OCI-LY3 (cell line): ENCODE results near the gene MAGI1.

Experiments used
- H2AFZ ChIP-seq: fragments of 200-600, 300-600 bp; shearing (Covaris generic); 2 replicates; pipeline ENCODE4 v1.6.0; 2014; ENCODE audit warnings: antibody characterized with exemption, low read depth, low read length
- H3K27ac ChIP-seq: fragments of 200-600, 300-600 bp; sonication (generic); 2 replicates; pipeline ENCODE4 v1.5.1; 2014; ENCODE audit warnings: mild to moderate bottlenecking, low read length, moderate library complexity, mixed read lengths
- H3K27me3 ChIP-seq: fragments of 200-600, 300-600 bp; sonication (generic); 2 replicates; pipeline ENCODE4 v1.6.1; 2014; ENCODE audit warnings: low read depth, low read length, mixed read lengths
- H3K36me3 ChIP-seq: fragments of 200-600, 300-600 bp; sonication (generic); replicated peaks from 2 replicates; pipeline ENCODE3; 2014; ENCODE audit warnings: low read depth, low read length, mixed read lengths
- H3K4me1 ChIP-seq: fragments of 300-600, 200-600 bp; sonication (generic); 2 replicates; pipeline ENCODE4 v1.6.1; 2014; ENCODE audit warnings: low read length, mixed read lengths
- H3K4me2 ChIP-seq: fragments of 200-600, 300-600 bp; sonication (generic); 2 replicates; pipeline ENCODE4 v1.6.1; 2014; ENCODE audit warnings: low read length, mixed read lengths
- H3K4me3 ChIP-seq: fragments of 300-600, 200-600 bp; sonication (generic); 2 replicates; pipeline ENCODE4 v1.5.1; 2014; ENCODE audit warnings: antibody characterized with exemption, mild to moderate bottlenecking, low read length, moderate library complexity
- H3K79me2 ChIP-seq: fragments of 300-600, 200-600 bp; shearing (Covaris generic); 2 replicates; pipeline ENCODE4 v1.6.1; 2014; ENCODE audit warnings: mild to moderate bottlenecking, low read length, mixed read lengths
- H3K9ac ChIP-seq: fragments of 300-600, 200-600 bp; shearing (Covaris generic); 2 replicates; pipeline ENCODE4 v1.6.0; 2014; ENCODE audit warnings: mild to moderate bottlenecking, low read length, moderate library complexity
- H3K9me3 ChIP-seq: fragments of 200-600, 300-600 bp; shearing (Covaris generic); 2 replicates; pipeline ENCODE4 v1.6.1; 2014; ENCODE audit warnings: low read length, mixed read lengths; ENCODE audit not compliant: insufficient read depth
- H4K20me1 ChIP-seq: fragments of 200-600, 300-600 bp; sonication (generic); 2 replicates; pipeline ENCODE4 v1.6.1; 2016; ENCODE audit warnings: low read length, mixed read lengths; ENCODE audit not compliant: insufficient read depth
- EZH2phosphoT487 ChIP-seq: fragments of 200-600 bp; shearing (Covaris generic); IDR thresholded peaks from 2 replicates; pipeline ENCODE4 v1.6.1; 2018; ENCODE audit warnings: antibody characterized with exemption, mixed run types, low read depth
- TF ChIP-seq, protein P1 (sequence below): fragments of 200-600, 300-600 bp; sonication (generic); IDR thresholded peaks from 2 replicates; pipeline ENCODE4 v1.5.1; 2014; ENCODE audit warnings: antibody characterized with exemption, low read length, low read depth

MAGI1 gene

DNA sequence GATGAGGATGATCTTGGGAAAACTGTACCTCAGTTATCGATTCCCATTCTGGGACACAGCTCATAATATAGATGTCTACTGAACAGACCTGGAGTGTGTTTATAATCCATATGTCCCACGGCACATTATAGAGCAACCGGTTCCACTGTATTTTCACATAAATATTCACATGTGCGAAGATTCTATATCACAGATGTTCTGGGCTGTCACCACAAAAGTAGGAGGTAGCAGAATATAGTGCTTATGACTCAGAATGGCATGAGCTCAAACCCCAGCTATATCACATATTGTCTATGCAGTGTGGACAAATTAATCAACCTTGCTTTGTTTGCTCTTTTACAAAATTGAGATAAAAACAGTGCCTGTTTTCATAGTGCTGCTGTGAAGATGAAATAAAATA, 710.6 kb downstream of the MAGI1 start:
- Histone ChIP-seq H3K4me1 (peaks cover 7% of the 10 kb centered on the region; the same call in 1 of the 2 replicates), H2AFZ (no peak overlapping the region), H3K4me3 (no peak overlapping the region), H3K9me3 (no peaks in the 10 kb centered on the region), H3K36me3 (no peaks in the 10 kb centered on the region), H3K79me2 (no peaks in the 10 kb centered on the region), H3K4me2 (no peak overlapping the region), H3K27me3 (no peaks in the 10 kb centered on the region), H4K20me1 (no peaks in the 10 kb centered on the region), H3K27ac (no peak overlapping the region), H3K9ac (no peak overlapping the region)
- TF ChIP-seq EZH2phosphoT487: no peak
- TF ChIP-seq, protein P1, sequence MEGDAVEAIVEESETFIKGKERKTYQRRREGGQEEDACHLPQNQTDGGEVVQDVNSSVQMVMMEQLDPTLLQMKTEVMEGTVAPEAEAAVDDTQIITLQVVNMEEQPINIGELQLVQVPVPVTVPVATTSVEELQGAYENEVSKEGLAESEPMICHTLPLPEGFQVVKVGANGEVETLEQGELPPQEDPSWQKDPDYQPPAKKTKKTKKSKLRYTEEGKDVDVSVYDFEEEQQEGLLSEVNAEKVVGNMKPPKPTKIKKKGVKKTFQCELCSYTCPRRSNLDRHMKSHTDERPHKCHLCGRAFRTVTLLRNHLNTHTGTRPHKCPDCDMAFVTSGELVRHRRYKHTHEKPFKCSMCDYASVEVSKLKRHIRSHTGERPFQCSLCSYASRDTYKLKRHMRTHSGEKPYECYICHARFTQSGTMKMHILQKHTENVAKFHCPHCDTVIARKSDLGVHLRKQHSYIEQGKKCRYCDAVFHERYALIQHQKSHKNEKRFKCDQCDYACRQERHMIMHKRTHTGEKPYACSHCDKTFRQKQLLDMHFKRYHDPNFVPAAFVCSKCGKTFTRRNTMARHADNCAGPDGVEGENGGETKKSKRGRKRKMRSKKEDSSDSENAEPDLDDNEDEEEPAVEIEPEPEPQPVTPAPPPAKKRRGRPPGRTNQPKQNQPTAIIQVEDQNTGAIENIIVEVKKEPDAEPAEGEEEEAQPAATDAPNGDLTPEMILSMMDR: no peak

GRCh38 chr3:65326574-65326973, 712.1 kb downstream of the MAGI1 start:
- H3K4me2 ChIP-seq: no peak overlapping the region
- no peaks in the 10 kb centered on the region for H3K27me3 ChIP-seq
- H3K79me2 ChIP-seq: no peaks in the 10 kb centered on the region
- peaks cover 7% of the 10 kb centered on the region; the same call in 1 of the 2 replicates for H3K4me1 ChIP-seq
- no peak overlapping the region for H3K4me3 ChIP-seq
- no peaks in the 10 kb centered on the region for H4K20me1 ChIP-seq
- no peak overlapping the region for H3K27ac ChIP-seq
- no peaks in the 10 kb centered on the region for H3K36me3 ChIP-seq
- no peak overlapping the region for H3K9ac ChIP-seq
- TF ChIP-seq EZH2phosphoT487: no peak
- TF ChIP-seq, protein P1: no peak
- H3K9me3 ChIP-seq: no peaks in the 10 kb centered on the region
- H2AFZ ChIP-seq: no peak overlapping the region

DNA sequence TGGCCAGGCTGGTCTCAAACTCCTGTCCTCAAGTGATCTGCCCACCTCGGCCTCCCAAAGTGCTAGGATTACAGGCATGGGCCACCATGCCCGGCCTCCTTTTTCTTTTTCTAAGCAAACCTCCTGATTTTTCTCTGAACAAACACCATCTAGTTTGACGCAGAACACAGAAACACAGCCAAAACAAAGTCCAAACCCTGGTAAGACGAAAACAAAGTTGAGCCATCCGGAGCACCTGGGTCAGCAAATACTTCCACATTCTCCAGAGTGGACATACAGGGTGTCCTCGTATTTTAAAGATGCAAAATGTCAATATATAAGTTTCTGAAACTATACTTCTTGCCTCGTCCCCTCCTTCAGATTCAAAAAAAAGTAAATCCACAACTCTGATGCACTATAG, 715.8 kb downstream of the MAGI1 start:
- H2AFZ ChIP-seq: no peak overlapping the region
- H3K9me3 ChIP-seq: peaks cover 3% of the 10 kb centered on the region; the same call in 1 of the 2 replicates
- no peaks in the 10 kb centered on the region for H3K4me1 ChIP-seq
- TF ChIP-seq, protein P1: no peak
- TF ChIP-seq EZH2phosphoT487: no peak
- H3K36me3 ChIP-seq: no peaks in the 10 kb centered on the region
- H3K4me3 ChIP-seq: no peak overlapping the region
- H3K27me3 ChIP-seq: no peaks in the 10 kb centered on the region
- H3K79me2 ChIP-seq: no peaks in the 10 kb centered on the region
- no peak overlapping the region for H3K4me2 ChIP-seq
- no peak overlapping the region for H3K27ac ChIP-seq
- H3K9ac ChIP-seq: no peak overlapping the region
- H4K20me1 ChIP-seq: no peaks in the 10 kb centered on the region

DNA sequence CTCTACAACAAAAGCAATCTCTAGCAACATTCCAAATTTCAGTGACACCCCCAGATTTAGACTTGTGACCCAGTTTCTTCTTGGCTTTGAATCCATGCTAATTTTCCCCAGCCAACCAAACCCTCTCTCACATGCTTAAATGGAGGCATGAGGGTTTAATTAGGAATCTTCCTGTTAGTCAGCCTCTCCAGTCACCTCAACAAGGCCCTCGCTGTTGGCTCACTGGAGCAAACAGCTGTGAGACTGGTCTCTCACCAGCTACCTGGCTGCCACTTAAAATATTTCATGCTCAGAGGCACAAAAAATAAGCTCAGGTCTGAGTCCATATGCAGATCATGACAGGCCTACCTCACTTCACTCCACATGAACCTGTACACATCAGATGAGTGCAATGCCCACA, 720.5 kb downstream of the MAGI1 start:
- H3K27ac ChIP-seq: no peak overlapping the region
- no peak overlapping the region for H3K4me2 ChIP-seq
- H2AFZ ChIP-seq: no peak overlapping the region
- H3K9ac ChIP-seq: no peak overlapping the region
- no peaks in the 10 kb centered on the region for H4K20me1 ChIP-seq
- H3K9me3 ChIP-seq: peaks cover 3% of the 10 kb centered on the region; the same call in 1 of the 2 replicates
- H3K36me3 ChIP-seq: no peaks in the 10 kb centered on the region
- no peak overlapping the region for H3K4me3 ChIP-seq
- no peaks in the 10 kb centered on the region for H3K27me3 ChIP-seq
- H3K79me2 ChIP-seq: no peaks in the 10 kb centered on the region
- no peak for TF ChIP-seq EZH2phosphoT487
- TF ChIP-seq, protein P1: no peak
- H3K4me1 ChIP-seq: no peaks in the 10 kb centered on the region
